Karpas-422 (cell line): Measurements from ENCODE around the gene CEACAM16. TPM values are rescaled to one million over a fixed set of nuclear protein-coding genes. Genes with fewer than 3 reads are reported as not detected.

Experiments
- DNase-seq: peaks from one replicate; pipeline ENCODE4 v3.0.0-alpha.2; 2015
- H2AFZ ChIP-seq: fragments of 200-600 bp; sonication (generic); 2 replicates; pipeline ENCODE4 v1.6.1; 2014; ENCODE audit warnings: antibody characterized with exemption, low read length, mixed read lengths
- H3K27ac ChIP-seq: fragments of 200-600 bp; sonication (generic); 2 replicates; pipeline ENCODE4 v1.5.1; 2014; ENCODE audit warnings: mild to moderate bottlenecking, low read length, moderate library complexity
- H3K27me3 ChIP-seq: fragments of 200-600 bp; sonication (generic); 2 replicates; pipeline ENCODE4 v1.6.1; 2014; ENCODE audit warnings: low read length, mixed read lengths
- H3K36me3 ChIP-seq: fragments of 200-600 bp; sonication (generic); 2 replicates; pipeline ENCODE4 v1.6.1; 2014; ENCODE audit warnings: low read length, mixed read lengths; ENCODE audit not compliant: insufficient read depth
- H3K4me1 ChIP-seq: fragments of 200-600 bp; sonication (generic); 2 replicates; pipeline ENCODE4 v1.6.1; 2014; ENCODE audit warnings: mild to moderate bottlenecking, low read length, mixed read lengths
- H3K4me2 ChIP-seq: fragments of 200-600 bp; sonication (generic); 2 replicates; pipeline ENCODE4 v1.6.1; 2014; ENCODE audit warnings: low read length, low read depth, mild to moderate bottlenecking; ENCODE audit not compliant: poor library complexity, severe bottlenecking
- H3K4me3 ChIP-seq: fragments of 200-600 bp; sonication (generic); 2 replicates; pipeline ENCODE4 v1.5.1; 2014; ENCODE audit warnings: mild to moderate bottlenecking, antibody characterized with exemption, low read length, mixed read lengths
- H3K79me2 ChIP-seq: fragments of 200-600 bp; sonication (generic); 2 replicates; pipeline ENCODE4 v1.6.1; 2014; ENCODE audit warnings: mild to moderate bottlenecking, low read length, mixed read lengths
- H3K9ac ChIP-seq: fragments of 200-600 bp; sonication (generic); 2 replicates; pipeline ENCODE4 v1.6.0; 2014; ENCODE audit warnings: low read length
- H3K9me2 ChIP-seq: fragments of 200-600 bp; sonication (generic), shearing (Covaris generic); replicated peaks from 2 replicates; pipeline ENCODE4 v1.6.0; 2014; ENCODE audit warnings: mild to moderate bottlenecking, low read length, moderate library complexity; ENCODE audit not compliant: insufficient read depth
- H3K9me3 ChIP-seq: fragments of 300-700, 200-600 bp; sonication (generic); 2 replicates; pipeline ENCODE4 v1.6.1; 2014; ENCODE audit warnings: low read length, mixed read lengths
- H4K20me1 ChIP-seq: fragments of 200-600 bp; sonication (generic); 2 replicates; pipeline ENCODE4 v1.6.1; 2014; ENCODE audit warnings: mild to moderate bottlenecking, antibody characterized with exemption, low read length, low read depth; ENCODE audit not compliant: insufficient read depth
- total RNA-seq: library from RNA; depleted of rRNA; stranded (reverse); fragments of >200 nt; shearing (Covaris generic); gene quantifications from 2 replicates; pipeline ENCODE4 v1.2.3, GENCODE V29; 2014; ENCODE audit warnings: low replicate concordance

The CEACAM16 gene
- total RNA-seq, 1 experiment from 2014 or later, result not detected

- H3K4me1 ChIP-seq, result no peaks in the 10 kb centered on the region
- no peak overlapping the region for H3K9ac ChIP-seq
- H3K4me2 ChIP-seq, result no peak overlapping the region
- no peaks in the 10 kb centered on the region for H3K9me3 ChIP-seq
- no peak overlapping the region for H2AFZ ChIP-seq
- no peak for DNase-seq
- no peak overlapping the region for H3K4me3 ChIP-seq
- no peaks in the 10 kb centered on the region for H4K20me1 ChIP-seq
- H3K9me2 ChIP-seq, result no peaks in the 10 kb centered on the region
- H3K36me3 ChIP-seq, result no peaks in the 10 kb centered on the region
- H3K27me3 ChIP-seq, result no peaks in the 10 kb centered on the region
- no peak overlapping the region for H3K27ac ChIP-seq
- H3K79me2 ChIP-seq, result no peaks in the 10 kb centered on the region
Measured at GRCh38 chr19:44740351-44740824, 41.4 kb downstream of the CEACAM16 start.

- H3K36me3 ChIP-seq, result no peaks in the 10 kb centered on the region
Measured at GRCh38 chr19:44741258-44741731, 42.3 kb downstream of the CEACAM16 start.

DNA sequence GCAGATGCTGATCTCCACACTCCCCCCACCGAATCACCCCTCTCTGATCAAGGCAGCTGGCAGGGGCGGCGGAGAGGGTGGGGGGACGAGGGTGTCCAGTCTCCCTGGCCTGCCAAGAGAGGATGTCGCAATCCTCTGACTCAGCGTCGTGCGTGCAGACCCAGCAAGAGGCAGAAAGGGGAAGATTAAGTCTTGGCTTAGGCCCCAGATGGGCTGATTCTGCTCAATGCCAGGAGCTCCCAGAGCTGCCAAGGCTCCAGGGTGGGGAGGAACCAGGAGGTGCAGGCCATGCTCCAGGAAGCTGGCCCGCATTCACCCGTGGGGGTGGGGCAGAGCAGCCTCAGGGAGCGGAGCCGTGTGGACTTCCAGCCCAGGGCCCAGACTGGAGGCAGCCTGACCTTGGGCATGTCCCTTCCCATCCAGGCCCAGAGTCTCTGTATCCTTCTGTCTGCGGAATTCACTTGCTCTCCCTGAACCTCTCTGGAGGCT lies 42.9 kb downstream of the CEACAM16 start:
- H3K79me2 ChIP-seq, result no peaks in the 10 kb centered on the region
- H3K4me2 ChIP-seq, result no peak overlapping the region
- no peaks in the 10 kb centered on the region for H4K20me1 ChIP-seq
- H2AFZ ChIP-seq, result no peak overlapping the region
- H3K9me3 ChIP-seq, result no peaks in the 10 kb centered on the region
- H3K4me3 ChIP-seq, result no peak overlapping the region
- H3K9ac ChIP-seq, result no peak overlapping the region
- H3K4me1 ChIP-seq, result no peaks in the 10 kb centered on the region
- DNase-seq, result no peak
- no peak overlapping the region for H3K27ac ChIP-seq
- no peaks in the 10 kb centered on the region for H3K36me3 ChIP-seq
- no peaks in the 10 kb centered on the region for H3K9me2 ChIP-seq
- no peaks in the 10 kb centered on the region for H3K27me3 ChIP-seq

More at GRCh38 chr19:44741258-44741731, 42.3 kb downstream of the CEACAM16 start:
- Histone ChIP-seq H3K9me2 (no peaks in the 10 kb centered on the region), H3K9ac (no peak overlapping the region), H3K27me3 (no peaks in the 10 kb centered on the region), H4K20me1 (no peaks in the 10 kb centered on the region), H2AFZ (no peak overlapping the region), H3K4me3 (no peak overlapping the region), H3K9me3 (no peaks in the 10 kb centered on the region), H3K4me2 (no peak overlapping the region), H3K79me2 (no peaks in the 10 kb centered on the region), H3K4me1 (no peaks in the 10 kb centered on the region), H3K27ac (no peak overlapping the region)
- DNase-seq, result no peak

DNA sequence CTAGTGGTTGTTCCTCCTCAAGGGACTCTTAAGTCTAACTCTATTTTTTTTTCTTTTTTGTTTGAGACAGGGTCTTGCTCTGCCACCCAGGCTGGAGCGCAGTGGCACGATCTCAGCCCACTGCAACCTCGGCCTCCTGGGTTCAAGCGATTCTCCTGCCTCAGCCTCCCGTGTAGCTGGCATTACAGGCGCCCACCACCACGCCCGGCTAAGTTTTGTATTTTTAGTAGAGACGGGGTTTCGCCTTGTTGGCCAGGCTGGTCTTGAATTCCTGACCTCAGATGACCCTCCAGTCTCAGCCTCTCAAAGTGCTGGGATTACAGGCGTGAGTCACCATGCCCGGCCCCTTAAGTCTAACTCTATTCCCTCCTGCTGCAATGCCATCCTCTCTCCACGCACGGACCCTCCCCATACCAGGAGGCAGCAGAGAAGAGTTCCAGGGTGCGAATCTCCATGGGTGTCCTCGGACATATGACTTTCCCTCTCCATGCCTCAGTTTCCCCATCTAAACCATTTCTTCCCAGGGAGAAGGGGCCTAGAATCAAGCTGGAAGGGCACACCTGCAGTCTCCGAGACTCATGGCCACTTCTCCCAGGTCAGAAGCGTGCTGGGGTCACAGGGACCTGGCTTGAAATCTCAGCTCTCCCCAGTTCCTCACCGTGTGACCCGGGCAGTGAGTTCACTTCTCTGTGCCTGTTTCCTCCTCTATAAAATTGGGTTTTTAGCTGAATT lies 43.5 kb downstream of the CEACAM16 start:
- H3K9me3 ChIP-seq, result no peaks in the 10 kb centered on the region
- DNase-seq, result no peak
- H3K4me1 ChIP-seq, result peaks cover 3% of the 10 kb centered on the region
- H4K20me1 ChIP-seq, result no peaks in the 10 kb centered on the region
- no peak overlapping the region for H2AFZ ChIP-seq
- no peak overlapping the region for H3K4me2 ChIP-seq
- H3K27ac ChIP-seq, result no peak overlapping the region
- no peak overlapping the region for H3K4me3 ChIP-seq
- no peak overlapping the region for H3K9ac ChIP-seq
- H3K79me2 ChIP-seq, result no peaks in the 10 kb centered on the region
- no peaks in the 10 kb centered on the region for H3K27me3 ChIP-seq
- no peaks in the 10 kb centered on the region for H3K36me3 ChIP-seq
- H3K9me2 ChIP-seq, result no peaks in the 10 kb centered on the region

DNA sequence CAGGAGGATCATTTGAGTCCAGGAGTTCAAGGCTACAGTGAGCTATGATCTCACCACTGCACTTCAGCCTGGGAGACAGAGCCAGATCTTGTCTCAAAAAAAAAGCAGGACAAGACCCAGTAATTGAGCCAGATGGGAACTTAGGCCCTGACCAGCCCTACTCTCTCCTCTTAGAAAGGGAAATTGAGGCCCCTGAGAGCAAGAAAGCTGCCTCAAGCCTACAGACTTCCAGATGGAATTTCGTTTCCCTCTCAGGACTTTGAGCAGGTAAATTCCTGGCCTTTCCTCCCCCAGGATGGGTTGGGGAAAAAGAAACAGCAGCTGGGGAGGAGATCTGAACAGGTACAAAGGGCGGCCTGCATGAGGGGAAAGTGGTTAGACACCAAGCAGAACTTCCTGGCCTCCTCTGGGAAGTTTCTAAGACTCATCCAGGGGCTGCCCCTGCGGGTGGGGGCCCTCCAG lies 46.0 kb downstream of the CEACAM16 start:
- H3K4me1 ChIP-seq, result peaks cover 9% of the 10 kb centered on the region
- no peak overlapping the region for H3K9ac ChIP-seq
- no peaks in the 10 kb centered on the region for H3K36me3 ChIP-seq
- no peak overlapping the region for H3K4me2 ChIP-seq
- no peaks in the 10 kb centered on the region for H3K79me2 ChIP-seq
- no peaks in the 10 kb centered on the region for H3K9me2 ChIP-seq
- H3K27me3 ChIP-seq, result no peaks in the 10 kb centered on the region
- H3K4me3 ChIP-seq, result no peak overlapping the region
- H3K27ac ChIP-seq, result no peak overlapping the region
- no peak for DNase-seq
- no peaks in the 10 kb centered on the region for H4K20me1 ChIP-seq
- no peaks in the 10 kb centered on the region for H3K9me3 ChIP-seq
- no peak overlapping the region for H2AFZ ChIP-seq

- Histone ChIP-seq H3K27me3 (no peaks in the 10 kb centered on the region), H3K4me3 (no peak overlapping the region), H4K20me1 (no peaks in the 10 kb centered on the region), H3K9ac (no peak overlapping the region), H3K9me2 (no peaks in the 10 kb centered on the region), H3K9me3 (no peaks in the 10 kb centered on the region), H3K79me2 (no peaks in the 10 kb centered on the region), H2AFZ (no peak overlapping the region), H3K4me2 (no peak overlapping the region), H3K27ac (no peak overlapping the region), H3K4me1 (peaks cover 9% of the 10 kb centered on the region), H3K36me3 (no peaks in the 10 kb centered on the region)
- DNase-seq, result no peak
Measured at GRCh38 chr19:44745341-44745831, 46.4 kb downstream of the CEACAM16 start.

- Histone ChIP-seq H3K4me3 (no peak overlapping the region), H3K9me2 (no peaks in the 10 kb centered on the region), H3K27ac (no peak overlapping the region), H3K36me3 (no peaks in the 10 kb centered on the region), H3K4me1 (peaks cover 12% of the 10 kb centered on the region), H3K27me3 (no peaks in the 10 kb centered on the region), H4K20me1 (no peaks in the 10 kb centered on the region), H2AFZ (no peak overlapping the region), H3K79me2 (no peaks in the 10 kb centered on the region), H3K9me3 (no peaks in the 10 kb centered on the region), H3K9ac (no peak overlapping the region), H3K4me2 (no peak overlapping the region)
- DNase-seq, result no peak
Measured at GRCh38 chr19:44745887-44746600, 47.1 kb downstream of the CEACAM16 start.

- Histone ChIP-seq H3K27me3 (no peaks in the 10 kb centered on the region), H3K79me2 (no peaks in the 10 kb centered on the region), H3K4me2 (no peak overlapping the region), H3K4me3 (no peak overlapping the region), H2AFZ (no peak overlapping the region), H3K9ac (no peak overlapping the region), H3K9me2 (no peaks in the 10 kb centered on the region), H3K4me1 (peaks cover 12% of the 10 kb centered on the region), H3K9me3 (no peaks in the 10 kb centered on the region), H3K36me3 (no peaks in the 10 kb centered on the region), H4K20me1 (no peaks in the 10 kb centered on the region), H3K27ac (no peak overlapping the region)
- no peak for DNase-seq
Measured at GRCh38 chr19:44746616-44746945, 47.6 kb downstream of the CEACAM16 start.
